Tibial nerve (tissue), 4 donors: ENCODE results near the gene AQP11. TPM values are rescaled to one million over a fixed set of nuclear protein-coding genes. Genes with fewer than 3 reads are reported as not detected.

ENCODE experiments used
- DNase-seq, 2 donors: peaks; one replicate each; pipeline ENCODE4 v3.0.0-alpha.2; 2019; ENCODE audit warnings: low spot score in 2 of 2
- H3K27ac ChIP-seq, 4 donors: fragments of 200-600 bp; sonication (generic) in 3 of 4; one replicate each; pipeline ENCODE4 v1.5.1; 2017 to 2019; ENCODE audit warnings: mild to moderate bottlenecking in 1 of 4
- H3K27me3 ChIP-seq, 2 donors: fragments of 200-600 bp; sonication (generic) in 1 of 2; one replicate each; pipeline versions ENCODE4 v1.5.1 to v1.6.0; 2017 to 2019
- H3K36me3 ChIP-seq, 3 donors: fragments of 200-600 bp; sonication (generic); one replicate each; pipeline ENCODE4 v1.5.1; 2018 to 2019
- H3K4me1 ChIP-seq, 4 donors: fragments of 200-600 bp; sonication (generic) in 3 of 4; one replicate each; pipeline ENCODE4 v1.5.1; 2017 to 2019
- H3K4me3 ChIP-seq, 4 donors: fragments of 200-600 bp; sonication (generic) in 3 of 4; one replicate each; pipeline ENCODE4 v1.5.1; 2017 to 2019; ENCODE audit warnings: mild to moderate bottlenecking in 1 of 4, moderate library complexity in 1 of 4
- H3K9me3 ChIP-seq, 4 donors: fragments of 200-600 bp; sonication (generic) in 3 of 4; one replicate each; pipeline ENCODE4 v1.5.1; 2017 to 2019
- CTCF ChIP-seq, 5 experiments: fragments of 200-600 bp in 3 of 5; fragments of 450-650 bp in 2 of 5; sonication (generic) in 3 of 5; IDR thresholded peaks; one replicate each; pipeline ENCODE4 v1.5.1; 2016 to 2019; ENCODE audit warnings: antibody characterized with exemption in 5 of 5, mild to moderate bottlenecking in 3 of 5, moderate library complexity in 2 of 5
- EP300 ChIP-seq, 2 donors: sonication (generic); formaldehyde crosslinking; IDR thresholded peaks; one replicate each; pipeline ENCODE4 v1.6.1; 2017; ENCODE audit warnings: antibody characterized with exemption in 2 of 2, mild to moderate bottlenecking in 1 of 2
- POLR2A ChIP-seq, 2 donors: fragments of 450-650 bp; IDR thresholded peaks; one replicate each; pipeline ENCODE4 v1.6.1; 2017; ENCODE audit warnings: antibody characterized with exemption in 2 of 2, mild to moderate bottlenecking in 2 of 2, moderate library complexity in 2 of 2
- WGBS, 2 donors: methylation state at CpG; one replicate each; pipeline ENCODE4 v1.1.5; 2018; 5-methylcytosine and 5-hydroxymethylcytosine counted together
- total RNA-seq, 4 donors: library from RNA; depleted of rRNA; stranded (reverse); fragments of >200 nt; gene quantifications; one replicate each; pipeline ENCODE4 v1.1.0, GENCODE V29; 2016

The AQP11 gene
- total RNA-seq, 4 donors from 2014 or later: 0.78 to 3.3 (median 1.6) TPM

DNA sequence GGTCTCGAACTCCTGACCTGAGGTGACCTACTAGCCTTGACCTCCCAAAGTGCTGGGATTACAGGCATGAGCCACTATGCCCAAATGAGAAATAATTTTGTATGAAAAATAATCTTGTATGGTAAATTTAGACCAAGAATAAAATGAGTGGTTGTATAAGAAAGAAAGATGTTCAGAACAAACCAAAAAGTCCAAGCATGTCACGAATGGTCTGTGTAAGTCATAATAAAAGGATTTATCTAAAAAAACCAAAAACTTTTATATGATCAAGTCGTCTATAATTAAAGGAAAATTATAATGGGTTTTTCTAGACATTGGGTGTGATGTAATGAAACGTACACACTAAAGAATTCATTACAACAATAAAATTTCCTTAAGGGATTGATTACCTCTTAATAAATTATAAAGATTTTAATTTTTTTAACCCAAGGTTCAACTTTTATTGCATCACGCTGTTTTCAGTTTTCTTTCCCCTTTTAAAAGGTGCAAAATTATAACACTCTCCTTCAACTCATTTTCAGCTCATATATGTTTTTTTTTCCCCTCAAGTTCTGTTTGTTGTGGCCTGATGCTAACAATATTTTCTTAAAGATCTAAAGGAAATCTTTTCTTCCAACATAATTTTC lies 8.9 kb upstream of the AQP11 start:
- H3K9me3 ChIP-seq: peaks cover 0 to 12% (median 0%) of the 10 kb centered on the region in 4 donors
- H3K4me3 ChIP-seq: no peak overlapping the region
- no peak for TF ChIP-seq EP300 (IDR thresholded peaks at IDR 0.05)
- TF ChIP-seq POLR2A (IDR thresholded peaks at IDR 0.05): no peak
- no peak for TF ChIP-seq CTCF (IDR thresholded peaks at IDR 0.05)
- DNase-seq: no peak
- H3K27ac ChIP-seq: no peak overlapping the region
- H3K27me3 ChIP-seq: no peaks in the 10 kb centered on the region
- no peaks in the 10 kb centered on the region for H3K4me1 ChIP-seq
- H3K36me3 ChIP-seq: peaks cover 0 to 8% (median 0%) of the 10 kb centered on the region in 3 donors
- WGBS, 2 donors: 86 to 87% methylated on average over 5 of the region's 5 CpGs

DNA sequence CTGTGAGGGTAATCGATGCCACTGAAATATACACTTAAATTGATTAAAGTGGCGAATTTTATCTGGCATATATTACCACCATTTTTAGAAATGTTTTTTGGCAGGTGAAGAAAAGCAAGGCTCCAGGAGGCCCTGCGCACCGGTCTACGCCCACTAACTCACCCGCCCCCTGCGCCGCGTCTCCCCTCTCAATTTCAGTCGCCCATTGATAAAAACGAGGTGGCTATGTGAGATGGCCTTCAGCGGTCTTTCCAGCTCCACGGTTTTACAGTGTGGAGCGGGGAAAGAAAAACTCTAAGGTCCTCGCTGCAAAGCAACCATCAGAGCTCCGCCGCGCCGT lies 602 bp upstream of the AQP11 start:
- DNase-seq: no peak
- TF ChIP-seq EP300 (IDR thresholded peaks at IDR 0.05) (no peak), POLR2A (IDR thresholded peaks at IDR 0.05) (no peak), CTCF (IDR thresholded peaks at IDR 0.05) (no peak)
- H3K27ac ChIP-seq: peak overlapping the region; percentile 49 to 90 (median 82)
- no peaks in the 10 kb centered on the region for H3K9me3 ChIP-seq
- peaks cover 0 to 17% (median 7%) of the 10 kb centered on the region in 4 donors for H3K4me1 ChIP-seq
- no peaks in the 10 kb centered on the region for H3K27me3 ChIP-seq
- peak overlapping the region; percentile 49 to 76 (median 66) for H3K4me3 ChIP-seq
- 2 to 3% methylated on average over 19 of the region's 19 CpGs for WGBS, 2 donors
- H3K36me3 ChIP-seq: no peaks in the 10 kb centered on the region

DNA sequence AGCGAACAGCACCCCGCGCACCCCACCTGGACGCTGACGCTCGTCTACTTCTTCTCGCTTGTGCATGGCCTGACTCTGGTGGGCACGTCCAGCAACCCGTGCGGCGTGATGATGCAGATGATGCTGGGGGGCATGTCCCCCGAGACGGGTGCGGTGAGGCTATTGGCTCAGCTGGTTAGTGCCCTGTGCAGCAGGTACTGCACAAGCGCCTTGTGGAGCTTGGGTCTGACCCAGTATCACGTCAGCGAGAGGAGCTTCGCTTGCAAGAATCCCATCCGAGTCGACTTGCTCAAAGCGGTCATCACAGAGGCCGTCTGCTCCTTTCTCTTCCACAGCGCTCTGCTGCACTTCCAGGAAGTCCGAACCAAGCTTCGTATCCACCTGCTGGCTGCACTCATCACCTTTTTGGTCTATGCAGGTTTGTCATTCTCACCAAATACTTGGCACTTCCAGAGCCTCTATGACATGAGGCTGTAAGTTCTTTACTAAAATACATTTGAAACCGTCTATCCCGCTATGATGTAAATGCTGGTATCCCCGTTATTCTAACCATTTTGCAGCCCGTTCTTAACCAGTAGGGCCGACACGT lies 535 bp downstream of the AQP11 start:
- Histone ChIP-seq H3K9me3 (no peaks in the 10 kb centered on the region), H3K4me3 (peak overlapping the region; percentile 49 to 76 (median 66)), H3K36me3 (peaks cover 0 to 5% (median 0%) of the 10 kb centered on the region in 3 donors), H3K4me1 (peaks cover 0 to 17% (median 7%) of the 10 kb centered on the region in 4 donors), H3K27me3 (no peaks in the 10 kb centered on the region), H3K27ac (peak overlapping the region; percentile 49 to 90 (median 82))
- peak in 1 of 2 donors; percentile 18 for DNase-seq
- 4 to 8% methylated on average over 23 to 31 of the region's 31 CpGs for WGBS, 2 donors
- TF ChIP-seq EP300 (IDR thresholded peaks at IDR 0.05): no peak

GRCh38 chr11:77592727-77593126 lies 3.0 kb downstream of the AQP11 start:
- DNase-seq: no peak
- H3K4me1 ChIP-seq: peaks cover 0 to 17% (median 7%) of the 10 kb centered on the region in 4 donors
- 62 to 64% methylated on average over 2 of the region's 2 CpGs for WGBS, 2 donors
- H3K27me3 ChIP-seq: no peaks in the 10 kb centered on the region
- H3K27ac ChIP-seq: no peak overlapping the region
- H3K9me3 ChIP-seq: no peaks in the 10 kb centered on the region
- peaks cover 0 to 10% (median 0%) of the 10 kb centered on the region in 3 donors for H3K36me3 ChIP-seq
- H3K4me3 ChIP-seq: no peak overlapping the region
- no peak for TF ChIP-seq POLR2A (IDR thresholded peaks at IDR 0.05)
- TF ChIP-seq CTCF (IDR thresholded peaks at IDR 0.05): no peak
- TF ChIP-seq EP300 (IDR thresholded peaks at IDR 0.05): no peak

- TF ChIP-seq POLR2A (IDR thresholded peaks at IDR 0.05) (no peak), EP300 (IDR thresholded peaks at IDR 0.05) (no peak), CTCF (IDR thresholded peaks at IDR 0.05) (no peak)
- H3K9me3 ChIP-seq: no peaks in the 10 kb centered on the region
- no peak for DNase-seq
- H3K4me3 ChIP-seq: no peak overlapping the region
- no peak overlapping the region for H3K27ac ChIP-seq
- no peaks in the 10 kb centered on the region for H3K27me3 ChIP-seq
- H3K36me3 ChIP-seq: peaks cover 0 to 10% (median 0%) of the 10 kb centered on the region in 3 donors
- peaks cover 0 to 11% (median 3%) of the 10 kb centered on the region in 4 donors for H3K4me1 ChIP-seq
These were observed 4.1 kb downstream of the AQP11 start for GRCh38 chr11:77593883-77594282.
